Measurements from ENCODE around the gene FCHSD2. TPM values are rescaled to one million over a fixed set of nuclear protein-coding genes. Genes with fewer than 3 reads are reported as not detected.
A peak's percentile ranks its signal among the peaks of the same experiment; 100 is the strongest.

FCHSD2 gene
- total and polyA plus RNA-seq, 8 donors: 5.5 to 22.5 (median 10.4) TPM

- H3K4me3 ChIP-seq: no peak overlapping the region
- FAIRE-seq: no peak
- no peaks in the 10 kb centered on the region for H3K4me1 ChIP-seq
- intact Hi-C loops (cut with DNase I): no loop called here
- ATAC-seq: peak in 2 of 4 donors; percentile 19 to 40
- no peaks in the 10 kb centered on the region for H3K27me3 ChIP-seq
- DNase-seq: no peak
- no peak for TF ChIP-seq CTCF (IDR thresholded peaks at IDR 0.05)
- no peak overlapping the region for H3K27ac ChIP-seq
- 58 to 74% methylated on average over 4 of the region's 4 CpGs for WGBS, 2 donors
- H3K36me3 ChIP-seq: no peaks in the 10 kb centered on the region
- no peaks in the 10 kb centered on the region for H3K9me3 ChIP-seq
Observed at GRCh38 chr11:72951193-72951592, 190.9 kb downstream of the FCHSD2 start.

- 92 to 95% methylated on average over 3 of the region's 3 CpGs for WGBS, 2 donors
- no peaks in the 10 kb centered on the region for H3K9me3 ChIP-seq
- H3K27ac ChIP-seq: no peak overlapping the region
- FAIRE-seq: no peak
- intact Hi-C loops (cut with DNase I): no loop called here
- no peak overlapping the region for H3K4me3 ChIP-seq
- TF ChIP-seq CTCF (IDR thresholded peaks at IDR 0.05): no peak
- no peaks in the 10 kb centered on the region for H3K36me3 ChIP-seq
- DNase-seq: no peak
- H3K4me1 ChIP-seq: no peaks in the 10 kb centered on the region
- no peaks in the 10 kb centered on the region for H3K27me3 ChIP-seq
- ATAC-seq: no peak
Observed at GRCh38 chr11:72950685-72951084, 191.4 kb downstream of the FCHSD2 start.

DNA sequence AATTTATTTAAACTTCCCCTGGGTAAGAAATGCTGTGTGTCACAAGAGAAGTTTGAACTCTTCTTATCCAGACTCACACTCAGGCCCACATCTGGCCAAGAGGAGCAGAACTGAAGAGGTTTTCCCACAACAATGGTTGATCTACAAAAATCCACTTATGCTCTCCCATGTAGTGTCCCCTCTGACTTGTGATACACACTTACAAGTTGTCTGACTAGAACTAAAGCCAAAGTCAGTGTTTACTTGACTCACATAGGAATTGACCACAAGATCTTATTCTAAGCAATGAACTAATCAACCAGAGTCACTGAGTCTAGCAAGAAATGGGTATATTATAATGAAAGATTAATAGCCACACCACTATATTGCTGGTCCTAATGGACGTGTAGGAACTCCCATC is 194.9 kb downstream of the FCHSD2 start:
- no peak for DNase-seq
- Histone ChIP-seq H3K36me3 (no peaks in the 10 kb centered on the region), H3K4me1 (no peaks in the 10 kb centered on the region), H3K9me3 (no peaks in the 10 kb centered on the region), H3K4me3 (no peak overlapping the region), H3K27ac (no peak overlapping the region), H3K27me3 (no peaks in the 10 kb centered on the region)
- 82 to 86% methylated on average over 1 of the region's 1 CpG for WGBS, 2 donors
- no peak for FAIRE-seq
- intact Hi-C loops (cut with DNase I): no loop called here
- no peak for ATAC-seq
- TF ChIP-seq CTCF (IDR thresholded peaks at IDR 0.05): no peak

DNA sequence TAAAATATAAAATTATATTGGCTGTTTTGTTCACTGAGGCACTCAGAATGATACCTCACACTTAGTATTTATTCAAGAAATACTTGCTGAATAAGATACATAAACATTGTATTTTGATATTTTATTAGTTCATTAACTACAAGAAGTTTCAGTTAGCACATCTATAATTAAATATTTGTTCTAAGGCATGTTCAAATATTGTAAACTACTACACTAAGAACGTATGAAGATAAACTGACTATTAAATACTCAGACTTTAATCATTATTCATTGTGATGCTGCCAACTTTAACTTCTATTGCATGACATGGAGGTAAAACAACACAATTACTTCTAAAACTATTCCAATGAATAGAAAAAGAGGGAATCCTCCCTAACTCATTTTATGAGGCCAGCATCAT is 198.5 kb downstream of the FCHSD2 start:
- H3K4me1 ChIP-seq: peaks cover 0 to 9% (median 0%) of the 10 kb centered on the region in 3 donors
- ATAC-seq (no peak), DNase-seq (no peak)

GRCh38 chr11:72940417-72940816 is 201.7 kb downstream of the FCHSD2 start:
- H3K9me3 ChIP-seq: no peaks in the 10 kb centered on the region
- intact Hi-C loops (cut with DNase I): no loop called here
- H3K4me3 ChIP-seq: no peak overlapping the region
- DNase-seq (no peak), FAIRE-seq (no peak), ATAC-seq (no peak)
- TF ChIP-seq CTCF (IDR thresholded peaks at IDR 0.05): no peak
- 96 to 98% methylated on average over 9 of the region's 9 CpGs for WGBS, 2 donors
- no peak overlapping the region for H3K27ac ChIP-seq
- H3K4me1 ChIP-seq: peaks cover 0 to 9% (median 0%) of the 10 kb centered on the region in 3 donors
- H3K36me3 ChIP-seq: no peaks in the 10 kb centered on the region
- H3K27me3 ChIP-seq: no peaks in the 10 kb centered on the region

More for the DNA sequence above, 198.5 kb downstream of the FCHSD2 start:
- FAIRE-seq: no peak
- H3K9me3 ChIP-seq: no peaks in the 10 kb centered on the region
- TF ChIP-seq CTCF (IDR thresholded peaks at IDR 0.05): no peak
- no peak overlapping the region for H3K4me3 ChIP-seq
- no peaks in the 10 kb centered on the region for H3K27me3 ChIP-seq
- WGBS, 2 donors: 6 to 7% methylated on average over 1 of the region's 1 CpG
- H3K36me3 ChIP-seq: no peaks in the 10 kb centered on the region
- no peak overlapping the region for H3K27ac ChIP-seq
- intact Hi-C loops (cut with DNase I): no loop called here
